HepG2 (cell line): ENCODE measurements around the gene DDX19B. TPM values are rescaled to one million over a fixed set of nuclear protein-coding genes. Genes with fewer than 3 reads are reported as not detected.

Experiments
- ATRX ChIP-seq: sonication (generic); formaldehyde crosslinking; IDR thresholded peaks from 2 replicates; pipeline ENCODE4 v1.4.0; 2020; ENCODE audit warnings: missing genetic modification reagents, borderline replicate concordance
- ISL2 ChIP-seq: sonication (generic); formaldehyde crosslinking; IDR thresholded peaks from 2 replicates; pipeline ENCODE4 v1.5.0; 2020; ENCODE audit warnings: missing genetic modification reagents
- NPAS2 ChIP-seq: sonication (generic); formaldehyde crosslinking; IDR thresholded peaks from 2 replicates; pipeline ENCODE4 v1.8.0; 2022; ENCODE audit warnings: mild to moderate bottlenecking, missing genetic modification reagents, borderline replicate concordance
- PRDM15 ChIP-seq: sonication (generic); formaldehyde crosslinking; IDR thresholded peaks from 2 replicates; pipeline ENCODE4 v1.4.0; 2020; ENCODE audit warnings: missing genetic modification reagents
- SIX1 ChIP-seq: sonication (generic); formaldehyde crosslinking; IDR thresholded peaks from 2 replicates; pipeline ENCODE4 v1.4.0; 2020; ENCODE audit warnings: missing genetic modification reagents, borderline replicate concordance
- SMAD1 ChIP-seq: sonication (generic); formaldehyde crosslinking; IDR thresholded peaks from 2 replicates; pipeline ENCODE4 v1.4.0; 2020; ENCODE audit warnings: missing genetic modification reagents, low read depth, mild to moderate bottlenecking, borderline replicate concordance
- ZNF441 ChIP-seq: sonication (generic); formaldehyde crosslinking; IDR thresholded peaks from 2 replicates; pipeline ENCODE4 v1.7.0; 2021; ENCODE audit warnings: missing genetic modification reagents, borderline replicate concordance
- ZNF552 ChIP-seq: sonication (generic); formaldehyde crosslinking; IDR thresholded peaks from 2 replicates; pipeline ENCODE4 v1.9.0; 2022; ENCODE audit warnings: missing genetic modification reagents, mild to moderate bottlenecking, borderline replicate concordance
- ZNF737 ChIP-seq: sonication (generic); formaldehyde crosslinking; IDR thresholded peaks from 2 replicates; pipeline ENCODE4 v1.5.0; 2020; ENCODE audit warnings: missing genetic modification reagents, mild to moderate bottlenecking, borderline replicate concordance
- ZNF770 ChIP-seq: sonication (generic); formaldehyde crosslinking; IDR thresholded peaks from 2 replicates; pipeline ENCODE4 v1.5.0; 2020; ENCODE audit warnings: mild to moderate bottlenecking, missing genetic modification reagents
- polyA plus RNA-seq, 8 experiments: library from polyadenylated mRNA; depleted of rRNA in 3 of 8; stranded (reverse) in 7 of 8; unstranded in 1 of 8; fragments of >200 nt; fragmentation: Illumina TruSeq in 4 of 8; extraction: Trizol in 4 of 8; gene quantifications; 2 replicates each; pipeline versions ENCODE4 v1.2.1 to v1.2.3, GENCODE V29; 2011 to 2016; ENCODE audit warnings: low read depth in 4 of 8, missing spikeins in 1 of 8, mixed read lengths in 1 of 8; ENCODE audit not compliant: insufficient read depth in 1 of 8
- total RNA-seq, 5 experiments: library from RNA; depleted of rRNA; stranded (reverse); fragments of >200 nt; fragmentation: Illumina TruSeq; extraction: Trizol; gene quantifications; 2 replicates each; pipeline ENCODE4 v1.2.3, GENCODE V29; 2016; ENCODE audit warnings: low read depth in 1 of 5
- TF ChIP-seq, protein P1 (sequence below): sonication (generic); formaldehyde crosslinking; IDR thresholded peaks from 2 replicates; pipeline ENCODE4 v1.4.0; 2020; ENCODE audit warnings: mild to moderate bottlenecking, missing genetic modification reagents
- TF ChIP-seq, protein P2 (sequence below): sonication (generic); formaldehyde crosslinking; IDR thresholded peaks from 2 replicates; pipeline ENCODE4 v1.4.0; 2020; ENCODE audit warnings: mild to moderate bottlenecking, low read depth, missing genetic modification reagents
- TF ChIP-seq, protein P3 (sequence below): sonication (generic); formaldehyde crosslinking; IDR thresholded peaks from 2 replicates; pipeline ENCODE4 v1.5.0; 2020; ENCODE audit warnings: missing genetic modification reagents

The DDX19B gene
- total and polyA plus RNA-seq, 2 of the 13 experiments (the other 11 are each of a cell fraction or from before 2014, with no cell fraction given): 36.2 to 40.0 TPM

- TF ChIP-seq, protein P1, sequence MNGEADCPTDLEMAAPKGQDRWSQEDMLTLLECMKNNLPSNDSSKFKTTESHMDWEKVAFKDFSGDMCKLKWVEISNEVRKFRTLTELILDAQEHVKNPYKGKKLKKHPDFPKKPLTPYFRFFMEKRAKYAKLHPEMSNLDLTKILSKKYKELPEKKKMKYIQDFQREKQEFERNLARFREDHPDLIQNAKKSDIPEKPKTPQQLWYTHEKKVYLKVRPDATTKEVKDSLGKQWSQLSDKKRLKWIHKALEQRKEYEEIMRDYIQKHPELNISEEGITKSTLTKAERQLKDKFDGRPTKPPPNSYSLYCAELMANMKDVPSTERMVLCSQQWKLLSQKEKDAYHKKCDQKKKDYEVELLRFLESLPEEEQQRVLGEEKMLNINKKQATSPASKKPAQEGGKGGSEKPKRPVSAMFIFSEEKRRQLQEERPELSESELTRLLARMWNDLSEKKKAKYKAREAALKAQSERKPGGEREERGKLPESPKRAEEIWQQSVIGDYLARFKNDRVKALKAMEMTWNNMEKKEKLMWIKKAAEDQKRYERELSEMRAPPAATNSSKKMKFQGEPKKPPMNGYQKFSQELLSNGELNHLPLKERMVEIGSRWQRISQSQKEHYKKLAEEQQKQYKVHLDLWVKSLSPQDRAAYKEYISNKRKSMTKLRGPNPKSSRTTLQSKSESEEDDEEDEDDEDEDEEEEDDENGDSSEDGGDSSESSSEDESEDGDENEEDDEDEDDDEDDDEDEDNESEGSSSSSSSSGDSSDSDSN (CRISPR knock-in tag): peak; percentile 90; the same call in 1 of the 2 replicates
- TF ChIP-seq ZNF770 (CRISPR knock-in tag): peak; percentile 95
- TF ChIP-seq NPAS2 (CRISPR knock-in tag): no peak
- peak; percentile 42; the same call in 1 of the 2 replicates for TF ChIP-seq PRDM15 (CRISPR knock-in tag)
- TF ChIP-seq ZNF552 (CRISPR knock-in tag): no peak; the same call in 1 of the 2 replicates
- TF ChIP-seq ZNF737 (CRISPR knock-in tag): no peak
- TF ChIP-seq SMAD1 (CRISPR knock-in tag): no peak
- TF ChIP-seq SIX1 (CRISPR knock-in tag): no peak
- TF ChIP-seq ATRX (CRISPR knock-in tag): no peak
- TF ChIP-seq, protein P2, sequence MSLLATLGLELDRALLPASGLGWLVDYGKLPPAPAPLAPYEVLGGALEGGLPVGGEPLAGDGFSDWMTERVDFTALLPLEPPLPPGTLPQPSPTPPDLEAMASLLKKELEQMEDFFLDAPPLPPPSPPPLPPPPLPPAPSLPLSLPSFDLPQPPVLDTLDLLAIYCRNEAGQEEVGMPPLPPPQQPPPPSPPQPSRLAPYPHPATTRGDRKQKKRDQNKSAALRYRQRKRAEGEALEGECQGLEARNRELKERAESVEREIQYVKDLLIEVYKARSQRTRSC (CRISPR knock-in tag): peak; percentile 9; the same call in 1 of the 2 replicates
- peak; percentile 59 for TF ChIP-seq ISL2
- TF ChIP-seq, protein P3, sequence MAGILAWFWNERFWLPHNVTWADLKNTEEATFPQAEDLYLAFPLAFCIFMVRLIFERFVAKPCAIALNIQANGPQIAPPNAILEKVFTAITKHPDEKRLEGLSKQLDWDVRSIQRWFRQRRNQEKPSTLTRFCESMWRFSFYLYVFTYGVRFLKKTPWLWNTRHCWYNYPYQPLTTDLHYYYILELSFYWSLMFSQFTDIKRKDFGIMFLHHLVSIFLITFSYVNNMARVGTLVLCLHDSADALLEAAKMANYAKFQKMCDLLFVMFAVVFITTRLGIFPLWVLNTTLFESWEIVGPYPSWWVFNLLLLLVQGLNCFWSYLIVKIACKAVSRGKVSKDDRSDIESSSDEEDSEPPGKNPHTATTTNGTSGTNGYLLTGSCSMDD (CRISPR knock-in tag): peak; percentile 70; the same call in 1 of the 2 replicates
- TF ChIP-seq ZNF441 (CRISPR knock-in tag): no peak
Measured at GRCh38 chr16:70250748-70251628, 48.0 kb upstream of the DDX19B start (continued).
